Stomach (tissue), 9 donors: ENCODE measurements around the gene SAMM50. TPM values are rescaled to one million over a fixed set of nuclear protein-coding genes. Genes with fewer than 3 reads are reported as not detected.

Experiments used
- DNase-seq, 2 donors: peaks; one replicate each; pipeline versions ENCODE4 v3.0.0 to v3.0.0-alpha.2; 2013 to 2019
- H3K27ac ChIP-seq, 5 donors: fragments of 200-600 bp in 4 of 5; sonication (generic) in 4 of 5; one replicate each; pipeline ENCODE4 v1.5.1; 2013 to 2019; ENCODE audit warnings: mild to moderate bottlenecking in 1 of 5, moderate library complexity in 1 of 5
- H3K27me3 ChIP-seq, 3 donors: fragments of 200-600 bp; sonication (generic); one replicate each; pipeline ENCODE4 v1.5.1; 2017 to 2019; ENCODE audit warnings: mixed run types in 1 of 3
- H3K36me3 ChIP-seq, 4 donors: fragments of 200-600 bp; sonication (generic); 1 replicate in 3 of 4; 2 replicates in 1 of 4; pipeline ENCODE4 v1.5.1; 2016 to 2019
- H3K4me1 ChIP-seq, 4 donors: fragments of 200-600 bp; sonication (generic); one replicate each; pipeline ENCODE4 v1.5.1; 2016 to 2019
- H3K4me3 ChIP-seq, 4 donors: fragments of 200-600 bp; sonication (generic) in 3 of 4; one replicate each; pipeline ENCODE4 v1.5.1; 2016 to 2019; ENCODE audit warnings: mild to moderate bottlenecking in 1 of 4
- H3K9me3 ChIP-seq, 4 donors: fragments of 200-600 bp; sonication (generic); one replicate each; pipeline ENCODE4 v1.5.1; 2016 to 2019
- CTCF ChIP-seq, 7 experiments: fragments of 450-650 bp in 4 of 7; fragments of 200-600 bp in 3 of 7; sonication (generic) in 3 of 7; IDR thresholded peaks; one replicate each; pipeline ENCODE4 v1.5.1; 2016 to 2019; ENCODE audit warnings: antibody characterized with exemption in 7 of 7, control low read depth in 2 of 7, mild to moderate bottlenecking in 1 of 7
- EP300 ChIP-seq: sonication (generic); formaldehyde crosslinking; IDR thresholded peaks from one replicate; pipeline ENCODE4 v1.6.1; 2017; ENCODE audit warnings: antibody characterized with exemption
- POLR2A ChIP-seq, 4 donors: fragments of 450-650 bp; IDR thresholded peaks; one replicate each; pipeline ENCODE4 v1.6.1; 2016; ENCODE audit warnings: antibody characterized with exemption in 4 of 4, control low read depth in 2 of 4, mild to moderate bottlenecking in 1 of 4, moderate library complexity in 1 of 4
- POLR2AphosphoS5 ChIP-seq, 3 donors: sonication (generic); formaldehyde crosslinking; IDR thresholded peaks; one replicate each; pipeline ENCODE4 v1.6.1; 2016; ENCODE audit warnings: antibody characterized with exemption in 3 of 3
- WGBS, 5 donors: extraction: QIAGEN DNeasy Blood & Tissue Kit in 3 of 5; methylation state at CpG; one replicate each; pipeline versions ENCODE4 v1.1.5 to v1.1.7; 2013 to 2018; 5-methylcytosine and 5-hydroxymethylcytosine counted together
- intact Hi-C: fragments of 100-400 bp; cut with DNase I; formaldehyde crosslinking; loops from one replicate; pipeline ENCODE4 v1.15.1; 2023; ENCODE audit warnings: low total_unique reads
- polyA plus RNA-seq, 3 donors: library from polyadenylated mRNA; stranded (reverse); fragments of 200-250 nt; gene quantifications; one replicate each; pipeline ENCODE4 v1.2.3, GENCODE V29; 2013
- total RNA-seq, 5 donors: library from RNA; depleted of rRNA; stranded (reverse); fragments of >200 nt; gene quantifications; one replicate each; pipeline versions ENCODE4 v1.1.0 to v1.2.3, GENCODE V29; 2014 to 2016
- donor health status: healthy with polysubstance abuse.
- donor health status: Bipolar disorder and iron deficiency.
- donor health status: healthy.

Gene SAMM50
- total and polyA plus RNA-seq, 8 donors = 18.7 to 54.7 (median 33.3) TPM

GRCh38 chr22:44020981-44021380 lies 65.7 kb downstream of the SAMM50 start:
- DNase-seq = no peak
- H3K4me1 ChIP-seq = peaks cover 14 to 32% (median 24%) of the 10 kb centered on the region in 4 donors
- peaks cover 0 to 10% (median 0%) of the 10 kb centered on the region in 3 donors for H3K27me3 ChIP-seq
- no peaks in the 10 kb centered on the region for H3K36me3 ChIP-seq
- TF ChIP-seq POLR2AphosphoS5 (IDR thresholded peaks at IDR 0.05) (no peak), EP300 (no peak), POLR2A (IDR thresholded peaks at IDR 0.05) (no peak), CTCF (IDR thresholded peaks at IDR 0.05) (no peak)
- intact Hi-C loops = no loop called here
- H3K4me3 ChIP-seq = no peak overlapping the region
- H3K27ac ChIP-seq = no peak overlapping the region
- WGBS, 5 donors = 92 to 96% (median 93%) methylated on average over 8 of the region's 8 CpGs
- no peaks in the 10 kb centered on the region for H3K9me3 ChIP-seq

GRCh38 chr22:44023404-44024287 lies 68.4 kb downstream of the SAMM50 start:
- Histone ChIP-seq H3K27ac (peak overlapping the region; percentile 63 to 90 (median 84)), H3K27me3 (peaks cover 0 to 10% (median 0%) of the 10 kb centered on the region in 3 donors), H3K36me3 (no peaks in the 10 kb centered on the region), H3K4me1 (peaks cover 14 to 43% (median 26%) of the 10 kb centered on the region in 4 donors), H3K9me3 (no peaks in the 10 kb centered on the region), H3K4me3 (peak overlapping the region; percentile 60 to 69 (median 68))
- WGBS, 5 donors = 14 to 59% (median 16%) methylated on average over 10 to 49 of the region's 54 CpGs
- TF ChIP-seq EP300 (no peak), POLR2A (IDR thresholded peaks at IDR 0.05) (no peak), POLR2AphosphoS5 (IDR thresholded peaks at IDR 0.05) (peak in 1 of 3 donors; percentile 14), CTCF (IDR thresholded peaks at IDR 0.05) (no peak)
- peak; percentile 54 to 70 for DNase-seq
- intact Hi-C loops = no loop called here

- H3K9me3 ChIP-seq = no peaks in the 10 kb centered on the region
- 1 to 31% (median 3%) methylated on average over 4 to 78 of the region's 83 CpGs for WGBS, 5 donors
- intact Hi-C loops = no loop called here
- H3K4me1 ChIP-seq = peaks cover 14 to 43% (median 29%) of the 10 kb centered on the region in 4 donors
- TF ChIP-seq EP300 (no peak), CTCF (IDR thresholded peaks at IDR 0.05) (no peak), POLR2AphosphoS5 (IDR thresholded peaks at IDR 0.05) (no peak), POLR2A (IDR thresholded peaks at IDR 0.05) (no peak)
- H3K36me3 ChIP-seq = no peaks in the 10 kb centered on the region
- H3K27me3 ChIP-seq = peaks cover 0 to 10% (median 0%) of the 10 kb centered on the region in 3 donors
- H3K4me3 ChIP-seq = peak within 1 kb of the TSS; percentile 60 to 69 (median 68)
- H3K27ac ChIP-seq = peak within 1 kb of the TSS; percentile 81 to 90 (median 84)
- DNase-seq = peak in 1 of 2 donors; percentile 57
Measured at GRCh38 chr22:44024288-44024921, 69.2 kb downstream of the SAMM50 start, which contains the start of gene PARVB. PARVB (plus strand) TSS chr22:44024302; CDS start chr22:44024340, 38 bp downstream.
